Cardiac fibroblast (primary cell): ENCODE results near the gene CILP.

Source experiments
- DNase-seq, 2 donors: peaks; one replicate each; pipeline versions ENCODE4 v3.0.0 to v3.0.0-alpha.2; 2010; ENCODE audit warnings: low read depth in 2 of 2
- H3K4me3 ChIP-seq, 2 donors: replicated peaks in 1 of 2; 1 replicate in 1 of 2; 2 replicates in 1 of 2; pipeline ENCODE4 v1.5.1; 2011; ENCODE audit warnings: low read depth in 2 of 2, low read length in 2 of 2, mild to moderate bottlenecking in 2 of 2, moderate library complexity in 1 of 2
- TF ChIP-seq, protein P1 (sequence below): IDR thresholded peaks from one replicate; pipeline ENCODE4 v1.5.1; 2011; ENCODE audit warnings: low read depth, mild to moderate bottlenecking, low read length, inconsistent platforms

The CILP gene

DNA sequence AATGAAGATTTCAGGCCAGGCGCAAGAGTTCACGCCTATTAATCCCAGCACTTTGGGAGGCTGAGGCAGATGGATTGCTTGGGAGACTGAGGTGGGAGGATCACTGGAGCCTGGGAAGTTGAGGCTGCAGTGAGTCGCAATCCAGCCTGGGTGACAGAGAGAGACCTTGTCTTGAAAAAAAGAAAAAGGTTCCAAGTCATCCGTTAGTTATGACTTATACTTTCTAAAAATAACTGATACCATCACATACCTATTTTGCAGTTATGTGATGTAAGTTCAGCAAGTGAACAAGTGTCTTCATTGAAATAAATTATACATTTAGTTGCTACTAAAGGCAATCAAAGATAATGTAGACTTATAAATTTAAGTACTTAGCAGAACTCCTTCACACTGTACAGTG is 48.2 kb downstream of the CILP start:
- H3K4me3 ChIP-seq: no peak overlapping the region
- TF ChIP-seq, protein P1, sequence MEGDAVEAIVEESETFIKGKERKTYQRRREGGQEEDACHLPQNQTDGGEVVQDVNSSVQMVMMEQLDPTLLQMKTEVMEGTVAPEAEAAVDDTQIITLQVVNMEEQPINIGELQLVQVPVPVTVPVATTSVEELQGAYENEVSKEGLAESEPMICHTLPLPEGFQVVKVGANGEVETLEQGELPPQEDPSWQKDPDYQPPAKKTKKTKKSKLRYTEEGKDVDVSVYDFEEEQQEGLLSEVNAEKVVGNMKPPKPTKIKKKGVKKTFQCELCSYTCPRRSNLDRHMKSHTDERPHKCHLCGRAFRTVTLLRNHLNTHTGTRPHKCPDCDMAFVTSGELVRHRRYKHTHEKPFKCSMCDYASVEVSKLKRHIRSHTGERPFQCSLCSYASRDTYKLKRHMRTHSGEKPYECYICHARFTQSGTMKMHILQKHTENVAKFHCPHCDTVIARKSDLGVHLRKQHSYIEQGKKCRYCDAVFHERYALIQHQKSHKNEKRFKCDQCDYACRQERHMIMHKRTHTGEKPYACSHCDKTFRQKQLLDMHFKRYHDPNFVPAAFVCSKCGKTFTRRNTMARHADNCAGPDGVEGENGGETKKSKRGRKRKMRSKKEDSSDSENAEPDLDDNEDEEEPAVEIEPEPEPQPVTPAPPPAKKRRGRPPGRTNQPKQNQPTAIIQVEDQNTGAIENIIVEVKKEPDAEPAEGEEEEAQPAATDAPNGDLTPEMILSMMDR: no peak
- peak in 1 of 2 donors; percentile 19 for DNase-seq

DNA sequence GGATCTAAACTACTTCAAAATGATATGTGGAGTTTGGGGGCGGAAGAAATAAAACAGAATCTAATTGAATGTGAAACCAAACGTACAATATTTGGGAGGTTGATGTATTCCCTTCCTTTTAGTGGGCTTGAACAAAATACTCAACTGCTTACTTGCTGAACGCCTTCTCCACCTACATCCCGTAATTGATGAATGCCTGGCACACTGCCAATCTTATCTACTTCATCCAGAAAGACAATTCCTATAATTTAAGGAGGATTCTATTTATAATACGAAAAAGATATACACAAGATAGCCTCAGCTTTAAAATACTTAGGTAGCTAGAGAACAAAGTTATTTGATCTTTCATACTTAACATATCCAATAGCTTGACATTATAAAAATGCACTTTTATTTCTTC is 54.6 kb downstream of the CILP start:
- H3K4me3 ChIP-seq: no peak overlapping the region

DNA sequence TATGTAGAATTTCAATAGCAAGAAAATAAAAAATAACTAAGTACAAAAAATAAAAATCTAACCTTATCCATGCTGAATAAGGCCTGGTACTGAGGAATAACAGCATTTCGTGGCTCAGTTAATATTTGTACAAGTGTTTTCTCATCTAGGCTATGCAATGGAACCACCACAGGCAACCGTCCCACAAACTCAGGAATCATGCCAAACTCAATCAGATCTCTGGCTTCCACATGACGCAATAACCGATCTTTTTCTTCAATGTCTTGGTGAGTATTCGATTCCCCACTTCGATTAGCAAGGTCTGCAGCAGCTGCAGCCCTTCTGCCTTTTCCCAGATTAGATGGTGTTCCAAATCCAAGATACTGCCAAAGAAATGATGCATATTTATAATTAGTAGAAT is 56.6 kb downstream of the CILP start:
- no peak for DNase-seq
- TF ChIP-seq, protein P1: no peak
- no peak overlapping the region for H3K4me3 ChIP-seq

More for the DNA sequence above, 54.6 kb downstream of the CILP start:
- DNase-seq: no peak
- TF ChIP-seq, protein P1: no peak

DNA sequence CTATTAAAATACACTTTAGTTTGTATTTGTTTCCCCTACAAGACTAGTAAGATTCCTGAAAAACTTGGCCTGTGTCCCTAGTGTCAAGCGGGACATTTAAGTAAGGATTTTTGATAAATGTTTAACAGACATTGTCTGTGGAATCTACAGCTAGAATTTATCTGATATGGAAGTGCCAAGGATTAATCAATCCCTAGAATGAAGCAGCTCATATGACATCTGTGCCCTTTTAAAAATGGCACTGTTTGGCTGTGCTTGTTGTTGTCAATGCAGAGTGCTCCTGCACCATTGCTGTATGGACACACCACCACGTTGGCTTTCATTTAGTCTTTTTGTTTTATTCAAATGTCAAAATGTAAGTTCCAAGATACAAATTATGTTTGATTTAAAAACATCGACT is 63.4 kb downstream of the CILP start:
- no peak for DNase-seq
- TF ChIP-seq, protein P1: no peak
- H3K4me3 ChIP-seq: no peak overlapping the region

DNA sequence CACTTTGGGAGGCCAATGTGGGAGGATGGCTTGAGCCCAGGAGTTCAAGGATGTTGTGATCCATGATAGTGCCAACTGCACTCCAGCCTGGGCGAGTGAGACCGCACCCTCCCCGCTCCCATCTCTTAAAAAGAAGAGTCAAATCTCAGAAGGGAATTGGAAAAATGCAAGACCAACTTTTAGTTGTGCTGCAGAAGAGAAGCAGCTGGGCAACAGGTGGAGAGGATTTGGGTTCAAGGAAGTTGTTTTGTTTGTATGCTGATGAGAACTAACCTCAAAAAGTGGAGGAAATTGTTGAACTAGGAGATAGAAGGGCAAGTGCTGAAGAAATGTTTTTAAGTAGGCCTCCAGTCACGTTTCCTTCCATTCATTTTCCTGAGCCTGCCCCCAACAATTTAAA is 64.8 kb downstream of the CILP start:
- no peak for DNase-seq
- H3K4me3 ChIP-seq: no peak overlapping the region
- TF ChIP-seq, protein P1: no peak
